ENCODE results near the gene ZSCAN12.

GRCh38 chr6:28337121-28337520, 62.4 kb downstream of the ZSCAN12 start:
- TF ChIP-seq, protein P1, sequence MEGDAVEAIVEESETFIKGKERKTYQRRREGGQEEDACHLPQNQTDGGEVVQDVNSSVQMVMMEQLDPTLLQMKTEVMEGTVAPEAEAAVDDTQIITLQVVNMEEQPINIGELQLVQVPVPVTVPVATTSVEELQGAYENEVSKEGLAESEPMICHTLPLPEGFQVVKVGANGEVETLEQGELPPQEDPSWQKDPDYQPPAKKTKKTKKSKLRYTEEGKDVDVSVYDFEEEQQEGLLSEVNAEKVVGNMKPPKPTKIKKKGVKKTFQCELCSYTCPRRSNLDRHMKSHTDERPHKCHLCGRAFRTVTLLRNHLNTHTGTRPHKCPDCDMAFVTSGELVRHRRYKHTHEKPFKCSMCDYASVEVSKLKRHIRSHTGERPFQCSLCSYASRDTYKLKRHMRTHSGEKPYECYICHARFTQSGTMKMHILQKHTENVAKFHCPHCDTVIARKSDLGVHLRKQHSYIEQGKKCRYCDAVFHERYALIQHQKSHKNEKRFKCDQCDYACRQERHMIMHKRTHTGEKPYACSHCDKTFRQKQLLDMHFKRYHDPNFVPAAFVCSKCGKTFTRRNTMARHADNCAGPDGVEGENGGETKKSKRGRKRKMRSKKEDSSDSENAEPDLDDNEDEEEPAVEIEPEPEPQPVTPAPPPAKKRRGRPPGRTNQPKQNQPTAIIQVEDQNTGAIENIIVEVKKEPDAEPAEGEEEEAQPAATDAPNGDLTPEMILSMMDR (optimal IDR thresholded peaks at IDR 0.05 in 1 of 3, IDR thresholded peaks at IDR 0.05 in 1 of 3, conservative IDR thresholded peaks at IDR 0.05 in 1 of 3; ENCODE audit: extremely low read depth in 1 of 3, insufficient read depth in 2 of 3, low read length in 3 of 3) = no peak
- TF ChIP-seq EZH2 (IDR thresholded peaks at IDR 0.05; ENCODE audit: low read length) = no peak

All from keratinocyte (primary cell).